ENCODE results near the gene METTL16. TPM values are rescaled to one million over a fixed set of nuclear protein-coding genes. Genes with fewer than 3 reads are reported as not detected.

The METTL16 gene
- polyA plus RNA-seq, 1 experiment, result 10.4 TPM

- TF ChIP-seq CTCF (IDR thresholded peaks at IDR 0.05; ENCODE audit: insufficient read depth, low read depth, low read length), result no peak
- Histone ChIP-seq H3K4me3 (ENCODE audit: low read depth, low read length) (no peak overlapping the region), H3K27me3 (ENCODE audit: control insufficient read depth, insufficient read depth, low read length) (no peaks in the 10 kb centered on the region), H3K36me3 (ENCODE audit: control insufficient read depth, insufficient read depth, low read length) (peaks cover 13% of the 10 kb centered on the region)
- POLR2A ChIA-PET, result no interaction called here
- no peak for DNase-seq (ENCODE audit: low read depth)
- CTCF ChIA-PET, result interaction anchor here (2.6 to 15.4 kb wide), 3 partner anchors 8 to 25 kb away, joined by 8 to 356 read pairs (median 50); no protein-coding TSS in a partner anchor
Measured at GRCh38 chr17:2390199-2390836, 121.4 kb downstream of the METTL16 start.

GRCh38 chr17:2388683-2389055 lies 123.0 kb downstream of the METTL16 start:
- peaks cover 14% of the 10 kb centered on the region for H3K36me3 ChIP-seq (ENCODE audit: control insufficient read depth, insufficient read depth, low read length)
- H3K4me3 ChIP-seq (ENCODE audit: low read depth, low read length), result no peak overlapping the region
- DNase-seq (ENCODE audit: low read depth), result no peak
- H3K27me3 ChIP-seq (ENCODE audit: control insufficient read depth, insufficient read depth, low read length), result no peaks in the 10 kb centered on the region
- CTCF ChIA-PET, result interaction anchor here (15.4 kb wide), 1 partner anchor 26 kb away, joined by 356 read pairs; no protein-coding TSS in a partner anchor
- POLR2A ChIA-PET, result no interaction called here
- TF ChIP-seq CTCF (IDR thresholded peaks at IDR 0.05; ENCODE audit: insufficient read depth, low read depth, low read length), result no peak

GRCh38 chr17:2388020-2388682 lies 123.5 kb downstream of the METTL16 start:
- Histone ChIP-seq H3K4me3 (ENCODE audit: low read depth, low read length) (no peak overlapping the region), H3K27me3 (ENCODE audit: control insufficient read depth, insufficient read depth, low read length) (no peaks in the 10 kb centered on the region), H3K36me3 (ENCODE audit: control insufficient read depth, insufficient read depth, low read length) (peaks cover 14% of the 10 kb centered on the region)
- TF ChIP-seq CTCF (IDR thresholded peaks at IDR 0.05; ENCODE audit: insufficient read depth, low read depth, low read length), result no peak
- ChIA-PET POLR2A (no interaction called here), CTCF (interaction anchor here (15.4 kb wide), 1 partner anchor 27 kb away, joined by 356 read pairs; no protein-coding TSS in a partner anchor)
- DNase-seq (ENCODE audit: low read depth), result no peak

- DNase-seq (ENCODE audit: low read depth), result no peak
- CTCF ChIA-PET, result interaction anchor here (15.4 kb wide), 1 partner anchor 28 kb away, joined by 356 read pairs; no protein-coding TSS in a partner anchor
- POLR2A ChIA-PET, result no interaction called here
- Histone ChIP-seq H3K4me3 (ENCODE audit: low read depth, low read length) (no peak overlapping the region), H3K27me3 (ENCODE audit: control insufficient read depth, insufficient read depth, low read length) (no peaks in the 10 kb centered on the region), H3K36me3 (ENCODE audit: control insufficient read depth, insufficient read depth, low read length) (peaks cover 14% of the 10 kb centered on the region)
- TF ChIP-seq CTCF (IDR thresholded peaks at IDR 0.05; ENCODE audit: insufficient read depth, low read depth, low read length), result no peak
Measured at GRCh38 chr17:2387086-2388019, 124.3 kb downstream of the METTL16 start.

All from BJ (cell line).